Esophagus muscularis mucosa (tissue), 4 donors: ENCODE measurements around the gene SPTBN1. TPM values are rescaled to one million over a fixed set of nuclear protein-coding genes. Genes with fewer than 3 reads are reported as not detected.
A peak's percentile ranks its signal among the peaks of the same experiment; 100 is the strongest.

Source experiments
- DNase-seq: peaks from one replicate; pipeline ENCODE4 v3.0.0-alpha.2; 2017; ENCODE audit errors: extremely low spot score
- H3K27ac ChIP-seq, 4 donors: fragments of 200-600 bp; sonication (generic); replicated peaks in 1 of 4; 1 replicate in 3 of 4; 2 replicates in 1 of 4; pipeline ENCODE4 v1.5.1; 2016 to 2019; ENCODE audit warnings: mild to moderate bottlenecking in 1 of 4
- H3K27me3 ChIP-seq, 4 donors: fragments of 200-600 bp; sonication (generic); one replicate each; pipeline versions ENCODE4 v1.5.1 to v1.6.0; 2016 to 2019
- H3K36me3 ChIP-seq, 4 donors: fragments of 200-600 bp; sonication (generic); one replicate each; pipeline ENCODE4 v1.5.1; 2016 to 2019
- H3K4me1 ChIP-seq, 4 donors: fragments of 200-600 bp; sonication (generic); one replicate each; pipeline ENCODE4 v1.5.1; 2016 to 2019
- H3K4me3 ChIP-seq, 4 donors: fragments of 200-600 bp; sonication (generic); 1 replicate in 2 of 4; 2 replicates in 2 of 4; pipeline ENCODE4 v1.5.1; 2016 to 2019; ENCODE audit warnings: mild to moderate bottlenecking in 4 of 4, moderate library complexity in 1 of 4
- H3K9me3 ChIP-seq, 4 donors: fragments of 200-600 bp; sonication (generic); 1 replicate in 3 of 4; 2 replicates in 1 of 4; pipeline ENCODE4 v1.5.1; 2016 to 2019
- CTCF ChIP-seq, 3 experiments: fragments of 200-600 bp in 2 of 3; fragments of 450-650 bp in 1 of 3; sonication (generic) in 2 of 3; IDR thresholded peaks; one replicate each; pipeline ENCODE4 v1.5.1; 2017 to 2019; ENCODE audit warnings: antibody characterized with exemption in 3 of 3, mild to moderate bottlenecking in 2 of 3, moderate library complexity in 1 of 3
- EP300 ChIP-seq: sonication (generic); formaldehyde crosslinking; IDR thresholded peaks from one replicate; pipeline ENCODE4 v1.6.1; 2017; ENCODE audit warnings: antibody characterized with exemption
- POLR2A ChIP-seq: fragments of 450-650 bp; IDR thresholded peaks from one replicate; pipeline ENCODE4 v1.6.1; 2017; ENCODE audit warnings: antibody characterized with exemption, moderate library complexity, mild to moderate bottlenecking, low read depth
- POLR2AphosphoS5 ChIP-seq, 2 donors: sonication (generic); formaldehyde crosslinking; IDR thresholded peaks; one replicate each; pipeline ENCODE4 v1.6.1; 2017; ENCODE audit warnings: antibody characterized with exemption in 2 of 2
- WGBS: methylation state at CpG from one replicate; pipeline ENCODE4 v1.1.5; 2018; 5-methylcytosine and 5-hydroxymethylcytosine counted together
- intact Hi-C: fragments of 100-400 bp; cut with DNase I; formaldehyde crosslinking; loops from one replicate; pipeline ENCODE4 v1.15.1; 2023
- total RNA-seq, 4 donors: library from RNA; depleted of rRNA; stranded (reverse); fragments of >200 nt; gene quantifications; one replicate each; pipeline versions ENCODE4 v1.1.0 to v1.2.1, GENCODE V29; 2016

The SPTBN1 gene
- total RNA-seq, 4 donors from 2014 or later = 465 to 600 (median 547) TPM

GRCh38 chr2:54644236-54644635 lies 188.1 kb downstream of the SPTBN1 start:
- Histone ChIP-seq H3K27me3 (no peaks in the 10 kb centered on the region), H3K4me1 (peaks cover 36 to 53% (median 44%) of the 10 kb centered on the region in 4 donors), H3K27ac (no peak overlapping the region), H3K36me3 (peaks cover 59 to 90% (median 78%) of the 10 kb centered on the region in 4 donors), H3K9me3 (no peaks in the 10 kb centered on the region), H3K4me3 (no peak overlapping the region)
- WGBS = 92% methylated on average over 4 of the region's 4 CpGs
- intact Hi-C loops = no loop called here
- no peak for TF ChIP-seq CTCF (IDR thresholded peaks at IDR 0.05)
- TF ChIP-seq POLR2A = no peak
- TF ChIP-seq POLR2AphosphoS5 (IDR thresholded peaks at IDR 0.05) = no peak
- no peak for TF ChIP-seq EP300
- no peak for DNase-seq

GRCh38 chr2:54646170-54646927 lies 190.2 kb downstream of the SPTBN1 start:
- TF ChIP-seq POLR2AphosphoS5 (IDR thresholded peaks at IDR 0.05) (no peak), POLR2A (no peak), EP300 (no peak), CTCF (IDR thresholded peaks at IDR 0.05) (no peak)
- DNase-seq = no peak
- peaks cover 15 to 33% (median 24%) of the 10 kb centered on the region in 4 donors for H3K4me1 ChIP-seq
- 79% methylated on average over 16 of the region's 16 CpGs for WGBS
- H3K27ac ChIP-seq = peak overlapping the region in 3 of 4 donors; percentile 21 to 38 (median 29)
- H3K27me3 ChIP-seq = no peaks in the 10 kb centered on the region
- no peak overlapping the region for H3K4me3 ChIP-seq
- H3K36me3 ChIP-seq = peaks cover 81 to 97% (median 87%) of the 10 kb centered on the region in 4 donors
- no peaks in the 10 kb centered on the region for H3K9me3 ChIP-seq
- intact Hi-C loops = no loop called here

DNA sequence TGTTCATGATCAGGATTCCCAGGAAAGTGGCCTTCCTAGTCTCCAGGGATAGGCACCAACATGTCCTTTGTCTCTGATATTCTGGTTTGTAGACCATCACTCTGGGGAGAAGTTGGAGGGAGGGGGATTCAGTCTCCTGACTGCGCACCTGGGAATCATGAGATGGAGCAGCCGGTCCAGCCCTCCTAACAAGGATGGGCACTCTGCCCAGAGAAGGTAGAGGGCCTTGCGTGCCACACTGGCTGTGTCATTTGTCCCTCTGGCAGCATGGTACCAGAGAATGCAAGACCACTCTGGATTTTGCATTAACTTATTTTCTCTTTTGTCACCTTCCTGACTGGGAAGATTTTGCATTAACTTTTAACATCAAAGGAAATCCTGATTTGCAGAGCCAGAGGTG lies 192.1 kb downstream of the SPTBN1 start:
- intact Hi-C loops = no loop called here
- H3K4me3 ChIP-seq = no peak overlapping the region
- no peak for DNase-seq
- no peaks in the 10 kb centered on the region for H3K27me3 ChIP-seq
- no peaks in the 10 kb centered on the region for H3K9me3 ChIP-seq
- peaks cover 89 to 100% (median 100%) of the 10 kb centered on the region in 4 donors for H3K36me3 ChIP-seq
- H3K27ac ChIP-seq = no peak overlapping the region
- TF ChIP-seq POLR2AphosphoS5 (IDR thresholded peaks at IDR 0.05) = no peak
- peaks cover 5 to 18% (median 12%) of the 10 kb centered on the region in 4 donors for H3K4me1 ChIP-seq
- WGBS = 100% methylated on average over 3 of the region's 3 CpGs

DNA sequence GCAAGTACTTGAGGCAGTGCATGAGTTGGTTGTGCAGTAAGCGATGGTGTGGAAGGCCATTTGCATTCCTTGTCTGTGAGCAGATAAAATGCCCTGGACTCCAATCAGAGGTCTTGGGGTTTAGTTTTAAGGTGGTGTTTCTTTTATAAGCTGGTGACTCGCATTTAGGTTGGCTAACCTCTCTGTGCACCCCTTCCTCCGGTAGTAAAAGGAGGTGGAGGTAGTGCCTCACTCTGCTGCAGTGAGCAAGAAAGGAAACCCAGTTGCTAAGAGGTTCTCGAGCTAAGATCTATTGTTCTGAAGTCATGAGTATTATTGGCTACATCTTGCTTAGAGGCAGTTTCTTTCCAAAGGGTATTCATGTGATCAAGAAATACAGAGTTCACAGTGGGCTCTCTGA lies 193.1 kb downstream of the SPTBN1 start:
- 96% methylated on average over 4 of the region's 4 CpGs for WGBS
- H3K4me3 ChIP-seq = no peak overlapping the region
- intact Hi-C loops = no loop called here
- no peak for TF ChIP-seq EP300
- TF ChIP-seq CTCF (IDR thresholded peaks at IDR 0.05) = no peak
- TF ChIP-seq POLR2AphosphoS5 (IDR thresholded peaks at IDR 0.05) = no peak
- TF ChIP-seq POLR2A = no peak
- H3K36me3 ChIP-seq = peaks cover 89 to 100% (median 100%) of the 10 kb centered on the region in 4 donors
- H3K9me3 ChIP-seq = no peaks in the 10 kb centered on the region
- H3K27ac ChIP-seq = no peak overlapping the region
- no peak for DNase-seq
- peaks cover 5 to 18% (median 12%) of the 10 kb centered on the region in 4 donors for H3K4me1 ChIP-seq
- no peaks in the 10 kb centered on the region for H3K27me3 ChIP-seq

DNA sequence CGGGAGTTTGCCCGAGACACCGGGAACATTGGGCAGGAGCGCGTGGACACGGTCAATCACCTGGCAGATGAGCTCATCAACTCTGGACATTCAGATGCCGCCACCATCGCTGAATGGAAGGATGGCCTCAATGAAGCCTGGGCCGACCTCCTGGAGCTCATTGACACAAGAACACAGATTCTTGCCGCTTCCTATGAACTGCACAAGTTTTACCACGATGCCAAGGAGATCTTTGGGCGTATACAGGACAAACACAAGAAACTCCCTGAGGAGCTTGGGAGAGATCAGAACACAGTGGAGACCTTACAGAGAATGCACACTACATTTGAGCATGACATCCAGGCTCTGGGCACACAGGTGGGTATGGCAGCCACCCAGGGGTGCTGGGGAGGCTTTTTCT lies 193.5 kb downstream of the SPTBN1 start:
- peaks cover 5 to 18% (median 12%) of the 10 kb centered on the region in 4 donors for H3K4me1 ChIP-seq
- intact Hi-C loops = no loop called here
- peaks cover 89 to 100% (median 100%) of the 10 kb centered on the region in 4 donors for H3K36me3 ChIP-seq
- no peak overlapping the region for H3K4me3 ChIP-seq
- no peak overlapping the region for H3K27ac ChIP-seq
- no peak for TF ChIP-seq EP300
- DNase-seq = no peak
- 90% methylated on average over 12 of the region's 12 CpGs for WGBS
- H3K9me3 ChIP-seq = no peaks in the 10 kb centered on the region
- no peaks in the 10 kb centered on the region for H3K27me3 ChIP-seq
